ENCODE results near the gene MIF.
"Not testable (repeated sequence)": the region's sequence is repeated elsewhere in the genome, so short reads cannot be mapped to it uniquely, and the experiment has no call there.

Gene MIF

GRCh38 chr22:23913661-23914353, 19.6 kb downstream of the MIF start:
- Histone ChIP-seq H3K4me1 (ENCODE audit: control insufficient read depth in 1 of 2, insufficient read depth in 1 of 2, low read depth in 1 of 2, low read length in 1 of 2) (peaks cover 14 to 17% of the 10 kb centered on the region in 2 experiments), H3K9me3 (no peaks in the 10 kb centered on the region), H3K27ac (peak overlapping the region; percentile 85), H3K36me3 (no peaks in the 10 kb centered on the region), H3K27me3 (no peaks in the 10 kb centered on the region), H3K4me3 (ENCODE audit: low read depth in 1 of 2, low read length in 1 of 2) (peak overlapping the region; percentile 80 to 81)
- peak; percentile 21 for TF ChIP-seq CTCF (IDR thresholded peaks at IDR 0.05)

DNA sequence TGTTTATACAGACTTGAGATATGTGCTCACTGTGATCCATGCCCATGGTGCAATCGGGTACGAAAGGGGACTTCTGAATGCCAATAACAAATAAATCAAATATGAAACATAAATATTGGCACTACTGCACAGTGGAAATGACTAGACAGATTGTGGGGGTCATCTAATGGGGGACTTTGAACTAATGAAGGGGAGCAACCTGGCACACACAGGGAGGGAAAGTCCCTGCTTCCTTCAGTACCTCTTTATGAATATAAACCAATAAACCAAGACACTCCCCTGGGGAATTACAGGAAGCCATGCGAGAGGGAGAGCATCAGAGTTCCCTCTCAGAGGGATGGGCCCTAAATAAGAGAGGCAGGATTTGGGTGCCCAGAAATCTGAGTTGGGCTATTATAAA, 21.1 kb downstream of the MIF start:
- Histone ChIP-seq H3K4me1 (ENCODE audit: control insufficient read depth in 1 of 2, insufficient read depth in 1 of 2, low read depth in 1 of 2, low read length in 1 of 2) (peaks cover 14 to 17% of the 10 kb centered on the region in 2 experiments), H3K27ac (no peak overlapping the region), H3K36me3 (peaks cover 9% of the 10 kb centered on the region), H3K4me3 (ENCODE audit: low read depth in 1 of 2, low read length in 1 of 2) (no peak overlapping the region), H3K27me3 (no peaks in the 10 kb centered on the region), H3K9me3 (no peaks in the 10 kb centered on the region)
- TF ChIP-seq CTCF (IDR thresholded peaks at IDR 0.05) = no peak

DNA sequence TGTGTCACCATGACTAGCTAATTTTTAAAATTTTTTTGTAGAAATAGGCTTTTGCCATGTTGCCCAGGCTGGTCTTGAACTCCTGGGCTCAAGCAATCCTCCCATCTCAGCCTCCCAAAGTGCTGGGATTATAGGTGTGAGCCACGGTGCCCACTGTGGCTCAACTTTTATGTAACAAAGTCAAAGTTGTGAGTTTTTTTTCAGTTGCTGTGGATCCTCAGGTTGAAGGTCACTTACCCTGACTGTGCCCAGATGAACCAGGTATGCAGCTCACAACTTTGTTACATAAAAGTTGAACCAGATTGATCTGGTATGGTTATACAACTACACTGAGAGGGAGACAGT, 26.1 kb downstream of the MIF start:
- not testable (repeated sequence) for H3K4me3 ChIP-seq (ENCODE audit: low read depth in 1 of 2, low read length in 1 of 2); H3K4me1 ChIP-seq (ENCODE audit: control insufficient read depth in 1 of 2, insufficient read depth in 1 of 2, low read depth in 1 of 2, low read length in 1 of 2); H3K9me3 ChIP-seq; H3K27me3 ChIP-seq; H3K27ac ChIP-seq
- H3K36me3 ChIP-seq = peaks cover 22% of the 10 kb centered on the region

DNA sequence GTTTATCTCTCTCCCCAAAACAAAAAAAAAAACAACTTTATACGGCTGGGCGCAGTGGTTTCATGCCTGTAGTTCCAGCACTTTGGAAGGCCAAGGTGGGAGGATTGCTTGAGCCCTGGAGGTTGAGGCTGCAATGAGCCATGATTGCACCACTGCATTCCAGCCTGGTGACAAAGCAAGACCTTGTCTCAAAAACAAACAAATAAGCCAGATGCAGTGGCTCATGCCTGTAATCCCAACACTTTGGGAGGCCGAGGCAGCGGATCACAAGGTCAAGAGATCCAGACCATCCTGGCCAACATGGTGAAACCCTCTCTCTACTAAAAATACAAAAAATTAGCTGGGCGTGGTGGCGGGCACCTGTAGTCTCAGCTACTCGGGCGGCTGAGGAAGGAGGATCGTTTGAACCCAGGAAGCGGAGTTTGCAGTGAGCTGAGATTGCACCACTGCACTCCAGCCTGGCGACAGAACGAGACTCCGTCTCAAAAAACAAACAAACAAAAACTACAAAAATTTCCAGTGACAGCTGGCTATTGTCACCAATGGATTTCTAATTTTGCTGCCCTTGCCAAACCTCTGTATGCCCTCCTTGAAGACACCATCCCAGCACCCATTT, 27.5 kb downstream of the MIF start:
- H3K27me3 ChIP-seq; H3K4me3 ChIP-seq (ENCODE audit: low read depth in 1 of 2, low read length in 1 of 2); H3K9me3 ChIP-seq; H3K4me1 ChIP-seq (ENCODE audit: control insufficient read depth in 1 of 2, insufficient read depth in 1 of 2, low read depth in 1 of 2, low read length in 1 of 2); H3K27ac ChIP-seq: not testable (repeated sequence)
- peaks cover 31% of the 10 kb centered on the region for H3K36me3 ChIP-seq

- no peak overlapping the region for H3K4me3 ChIP-seq (ENCODE audit: low read depth in 1 of 2, low read length in 1 of 2)
- peaks cover 0 to 6% of the 10 kb centered on the region in 2 experiments for H3K4me1 ChIP-seq (ENCODE audit: control insufficient read depth in 1 of 2, insufficient read depth in 1 of 2, low read depth in 1 of 2, low read length in 1 of 2)
- H3K36me3 ChIP-seq = peaks cover 31% of the 10 kb centered on the region
- no peak overlapping the region for H3K27ac ChIP-seq
- H3K9me3 ChIP-seq = no peaks in the 10 kb centered on the region
- no peaks in the 10 kb centered on the region for H3K27me3 ChIP-seq
- TF ChIP-seq CTCF (IDR thresholded peaks at IDR 0.05) = no peak
These were observed 28.7 kb downstream of the MIF start for GRCh38 chr22:23922921-23923320.

- Histone ChIP-seq H3K27ac (no peak overlapping the region), H3K4me3 (ENCODE audit: low read depth in 1 of 2, low read length in 1 of 2) (no peak overlapping the region), H3K27me3 (no peaks in the 10 kb centered on the region), H3K36me3 (peaks cover 38% of the 10 kb centered on the region), H3K9me3 (no peaks in the 10 kb centered on the region), H3K4me1 (ENCODE audit: control insufficient read depth in 1 of 2, insufficient read depth in 1 of 2, low read depth in 1 of 2, low read length in 1 of 2) (peaks cover 0 to 6% of the 10 kb centered on the region in 2 experiments)
- TF ChIP-seq CTCF (IDR thresholded peaks at IDR 0.05) = no peak
These were observed 30.9 kb downstream of the MIF start for GRCh38 chr22:23925020-23925606.
